ENCODE data around the gene HES6.

DNA sequence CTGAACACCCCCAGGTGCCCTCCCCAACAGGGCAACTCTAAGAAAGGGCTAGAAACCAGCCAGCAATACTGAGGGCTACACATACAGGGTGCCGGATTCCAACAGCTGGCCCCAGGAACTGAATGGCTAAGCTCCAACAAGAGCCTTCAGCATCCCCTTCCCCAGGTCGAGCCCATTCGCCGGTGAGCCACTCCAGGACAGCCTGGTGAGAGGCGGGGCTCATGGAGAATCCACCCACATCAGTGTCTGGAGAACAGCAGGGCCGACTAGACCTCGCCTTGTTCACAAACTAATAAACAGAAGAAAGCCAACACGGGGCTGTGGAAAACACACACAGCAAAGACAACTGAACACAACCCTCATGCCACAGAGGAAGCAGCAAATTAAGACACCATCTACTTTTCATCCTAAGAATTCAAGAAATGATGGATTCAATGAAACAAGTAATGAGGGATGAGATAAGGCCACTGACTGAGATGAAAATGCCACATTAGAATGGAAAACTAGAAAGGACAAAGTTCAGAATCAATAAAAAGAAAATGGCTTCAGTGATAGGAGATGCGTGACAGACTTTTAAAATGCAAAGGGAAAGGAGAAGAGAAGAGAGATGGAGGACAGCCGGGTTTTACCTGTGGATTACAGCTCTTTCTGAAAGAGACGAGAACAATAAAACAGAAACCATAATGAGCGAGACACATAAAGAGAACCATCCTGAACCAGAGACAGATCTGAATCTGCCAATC, 40.4 kb upstream of the HES6 start:
- TF ChIP-seq, protein P1, sequence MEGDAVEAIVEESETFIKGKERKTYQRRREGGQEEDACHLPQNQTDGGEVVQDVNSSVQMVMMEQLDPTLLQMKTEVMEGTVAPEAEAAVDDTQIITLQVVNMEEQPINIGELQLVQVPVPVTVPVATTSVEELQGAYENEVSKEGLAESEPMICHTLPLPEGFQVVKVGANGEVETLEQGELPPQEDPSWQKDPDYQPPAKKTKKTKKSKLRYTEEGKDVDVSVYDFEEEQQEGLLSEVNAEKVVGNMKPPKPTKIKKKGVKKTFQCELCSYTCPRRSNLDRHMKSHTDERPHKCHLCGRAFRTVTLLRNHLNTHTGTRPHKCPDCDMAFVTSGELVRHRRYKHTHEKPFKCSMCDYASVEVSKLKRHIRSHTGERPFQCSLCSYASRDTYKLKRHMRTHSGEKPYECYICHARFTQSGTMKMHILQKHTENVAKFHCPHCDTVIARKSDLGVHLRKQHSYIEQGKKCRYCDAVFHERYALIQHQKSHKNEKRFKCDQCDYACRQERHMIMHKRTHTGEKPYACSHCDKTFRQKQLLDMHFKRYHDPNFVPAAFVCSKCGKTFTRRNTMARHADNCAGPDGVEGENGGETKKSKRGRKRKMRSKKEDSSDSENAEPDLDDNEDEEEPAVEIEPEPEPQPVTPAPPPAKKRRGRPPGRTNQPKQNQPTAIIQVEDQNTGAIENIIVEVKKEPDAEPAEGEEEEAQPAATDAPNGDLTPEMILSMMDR (IDR thresholded peaks at IDR 0.05): no peak
- TF ChIP-seq POLR2A (IDR thresholded peaks at IDR 0.05; ENCODE audit: low read depth) (no peak), POLR2AphosphoS5 (IDR thresholded peaks at IDR 0.05) (no peak), EP300 (IDR thresholded peaks at IDR 0.05) (no peak)
